Cardiac muscle cell (in vitro differentiated cells and primary cell): ENCODE data around the gene SSBP2. TPM values are rescaled to one million over a fixed set of nuclear protein-coding genes. Genes with fewer than 3 reads are reported as not detected.

ENCODE experiments used
- DNase-seq, 2 donors: peaks; one replicate each; pipeline versions ENCODE4 v3.0.0 to v3.0.0-alpha.2; 2010 to 2017; ENCODE audit warnings: low read depth in 1 of 2, low spot score in 1 of 2
- H3K27ac ChIP-seq: fragments of 200-600 bp; sonication (generic); 2 replicates; pipeline ENCODE4 v1.5.1; 2016
- H3K27me3 ChIP-seq: fragments of 200-600 bp; sonication (generic); 2 replicates; pipeline ENCODE4 v1.6.0; 2016; ENCODE audit warnings: control low read depth
- H3K36me3 ChIP-seq: fragments of 200-600 bp; sonication (generic); 2 replicates; pipeline ENCODE4 v1.5.1; 2016; ENCODE audit warnings: control low read depth
- H3K4me1 ChIP-seq: fragments of 200-600 bp; sonication (generic); 2 replicates; pipeline ENCODE4 v1.8.1; 2017; ENCODE audit warnings: low read depth, mild to moderate bottlenecking, mixed run types
- H3K4me3 ChIP-seq: fragments of 200-600 bp; sonication (generic); 2 replicates; pipeline ENCODE4 v1.5.1; 2016; ENCODE audit warnings: mild to moderate bottlenecking
- H3K9me3 ChIP-seq: fragments of 200-600 bp; sonication (generic); 2 replicates; pipeline ENCODE4 v1.5.1; 2017; ENCODE audit warnings: low read depth, mild to moderate bottlenecking, control low read depth
- CTCF ChIP-seq: IDR thresholded peaks from 2 replicates; pipeline ENCODE4 v1.5.1; 2012; ENCODE audit warnings: low read depth, mild to moderate bottlenecking, low read length
- polyA plus RNA-seq: library from polyadenylated mRNA; unstranded; fragments of >200 nt; fragmentation: Nextera tagmentation; extraction: Ambion mirVana; gene quantifications from 2 replicates; pipeline ENCODE4 v1.2.1, GENCODE V29; 2016
- total RNA-seq: library from RNA; depleted of rRNA; stranded (reverse); fragments of >200 nt; gene quantifications from 2 replicates; pipeline ENCODE4 v1.2.3, GENCODE V29; 2016

The SSBP2 gene
- total and polyA plus RNA-seq, 2 experiments from 2014 or later = 117 to 174 TPM

GRCh38 chr5:81696418-81697397 lies 54.2 kb downstream of the SSBP2 start:
- Histone ChIP-seq H3K27ac (no peak overlapping the region), H3K36me3 (no peaks in the 10 kb centered on the region), H3K9me3 (no peaks in the 10 kb centered on the region), H3K27me3 (no peaks in the 10 kb centered on the region), H3K4me3 (no peak overlapping the region), H3K4me1 (no peaks in the 10 kb centered on the region)
- DNase-seq = no peak
- no peak for TF ChIP-seq CTCF

GRCh38 chr5:81694726-81695125 lies 56.2 kb downstream of the SSBP2 start:
- Histone ChIP-seq H3K4me3 (no peak overlapping the region), H3K36me3 (no peaks in the 10 kb centered on the region), H3K27ac (no peak overlapping the region), H3K4me1 (no peaks in the 10 kb centered on the region), H3K9me3 (no peaks in the 10 kb centered on the region), H3K27me3 (no peaks in the 10 kb centered on the region)
- TF ChIP-seq CTCF = no peak
- no peak for DNase-seq

GRCh38 chr5:81688215-81688614 lies 62.7 kb downstream of the SSBP2 start:
- H3K4me1 ChIP-seq = no peaks in the 10 kb centered on the region
- no peaks in the 10 kb centered on the region for H3K9me3 ChIP-seq
- no peak for DNase-seq
- H3K27ac ChIP-seq = no peak overlapping the region
- no peak for TF ChIP-seq CTCF
- no peak overlapping the region for H3K4me3 ChIP-seq
- no peaks in the 10 kb centered on the region for H3K27me3 ChIP-seq
- no peaks in the 10 kb centered on the region for H3K36me3 ChIP-seq

- Histone ChIP-seq H3K27ac (no peak overlapping the region), H3K4me3 (no peak overlapping the region), H3K4me1 (no peaks in the 10 kb centered on the region), H3K36me3 (no peaks in the 10 kb centered on the region), H3K9me3 (no peaks in the 10 kb centered on the region), H3K27me3 (no peaks in the 10 kb centered on the region)
- no peak for DNase-seq
- no peak for TF ChIP-seq CTCF
Measured at GRCh38 chr5:81687292-81687691, 63.6 kb downstream of the SSBP2 start.

GRCh38 chr5:81685471-81685870 lies 65.4 kb downstream of the SSBP2 start:
- Histone ChIP-seq H3K27me3 (no peaks in the 10 kb centered on the region), H3K36me3 (no peaks in the 10 kb centered on the region), H3K9me3 (no peaks in the 10 kb centered on the region), H3K4me1 (no peaks in the 10 kb centered on the region), H3K4me3 (no peak overlapping the region), H3K27ac (no peak overlapping the region)
- no peak for DNase-seq
- no peak for TF ChIP-seq CTCF
